Hepatocyte (in vitro differentiated cells): ENCODE data around the gene MUSK. TPM values are rescaled to one million over a fixed set of nuclear protein-coding genes. Genes with fewer than 3 reads are reported as not detected.
"Not testable (repeated sequence)": the region's sequence is repeated elsewhere in the genome, so short reads cannot be mapped to it uniquely, and the experiment has no call there.

Source experiments
- DNase-seq: peaks from one replicate; pipeline ENCODE4 v3.0.0-alpha.2; 2016; ENCODE audit warnings: low spot score
- H2AFZ ChIP-seq: fragments of 200-600 bp; sonication (generic); 2 replicates; pipeline ENCODE4 v1.6.0; 2016; ENCODE audit warnings: antibody characterized with exemption, mild to moderate bottlenecking
- H3K27ac ChIP-seq: fragments of 200-600 bp; sonication (generic); 2 replicates; pipeline ENCODE4 v1.5.1; 2016; ENCODE audit warnings: mild to moderate bottlenecking
- H3K27me3 ChIP-seq: fragments of 200-600 bp; sonication (generic); 2 replicates; pipeline ENCODE4 v1.6.1; 2016
- H3K36me3 ChIP-seq: fragments of 200-600 bp; sonication (generic); replicated peaks from 2 replicates; pipeline ENCODE4 v1.5.1; 2016; ENCODE audit warnings: low read depth; ENCODE audit not compliant: insufficient read depth
- H3K4me1 ChIP-seq: fragments of 200-600 bp; sonication (generic); 2 replicates; pipeline ENCODE4 v1.5.1; 2016; ENCODE audit warnings: mild to moderate bottlenecking, moderate library complexity; ENCODE audit not compliant: insufficient read depth
- H3K4me2 ChIP-seq: fragments of 200-600 bp; sonication (generic); 2 replicates; pipeline ENCODE4 v1.6.0; 2016
- H3K4me3 ChIP-seq: fragments of 200-600 bp; sonication (generic); 2 replicates; pipeline ENCODE4 v1.5.1; 2016; ENCODE audit warnings: mild to moderate bottlenecking
- H3K79me2 ChIP-seq: fragments of 200-600 bp; sonication (generic); 2 replicates; pipeline ENCODE4 v1.6.0; 2017; ENCODE audit warnings: mild to moderate bottlenecking
- H3K9me2 ChIP-seq: fragments of 200-600 bp; sonication (generic); replicated peaks from 2 replicates; pipeline ENCODE4 v1.6.0; 2017; ENCODE audit warnings: mild to moderate bottlenecking; ENCODE audit not compliant: insufficient read depth
- H3K9me3 ChIP-seq: fragments of 200-600 bp; sonication (generic); 2 replicates; pipeline ENCODE4 v1.5.1; 2016; ENCODE audit warnings: low read depth, mild to moderate bottlenecking
- H4K20me1 ChIP-seq: fragments of 200-600 bp; sonication (generic); 2 replicates; pipeline ENCODE4 v1.6.0; 2016; ENCODE audit warnings: mild to moderate bottlenecking; ENCODE audit not compliant: insufficient read depth, poor library complexity, severe bottlenecking
- EZH2 ChIP-seq: fragments of 200-600 bp; sonication (generic); IDR thresholded peaks from 2 replicates; pipeline ENCODE4 v1.6.1; 2016; ENCODE audit warnings: antibody characterized with exemption, mild to moderate bottlenecking, borderline replicate concordance
- EZH2phosphoT487 ChIP-seq: fragments of 200-600 bp; sonication (generic); IDR thresholded peaks from one replicate; pipeline ENCODE4 v1.6.1; 2018; ENCODE audit warnings: antibody characterized with exemption, mild to moderate bottlenecking, low read depth, moderate library complexity; ENCODE audit not compliant: unreplicated experiment, severe bottlenecking
- WGBS: methylation state at CpG from one replicate; pipeline ENCODE4 v1.1.6; 2016; ENCODE audit warnings: low lambda C conversion rate; ENCODE audit errors: missing lambda C conversion rate; 5-methylcytosine and 5-hydroxymethylcytosine counted together
- polyA plus RNA-seq: library from polyadenylated mRNA; unstranded; fragments of >200 nt; fragmentation: Nextera tagmentation; extraction: Ambion mirVana; gene quantifications from 2 replicates; pipeline ENCODE4 v1.2.1, GENCODE V29; 2016
- total RNA-seq: library from RNA; depleted of rRNA; stranded (reverse); fragments of >200 nt; gene quantifications from 2 replicates; pipeline ENCODE4 v1.2.3, GENCODE V29; 2014
- TF ChIP-seq, protein P1 (sequence below): fragments of 200-600 bp; sonication (generic); IDR thresholded peaks from 2 replicates; pipeline ENCODE4 v1.5.1; 2016; ENCODE audit warnings: antibody characterized with exemption, mild to moderate bottlenecking; ENCODE audit not compliant: poor library complexity

The MUSK gene
- total and polyA plus RNA-seq, 2 experiments from 2014 or later = 0.47 TPM; not detected in 1

DNA sequence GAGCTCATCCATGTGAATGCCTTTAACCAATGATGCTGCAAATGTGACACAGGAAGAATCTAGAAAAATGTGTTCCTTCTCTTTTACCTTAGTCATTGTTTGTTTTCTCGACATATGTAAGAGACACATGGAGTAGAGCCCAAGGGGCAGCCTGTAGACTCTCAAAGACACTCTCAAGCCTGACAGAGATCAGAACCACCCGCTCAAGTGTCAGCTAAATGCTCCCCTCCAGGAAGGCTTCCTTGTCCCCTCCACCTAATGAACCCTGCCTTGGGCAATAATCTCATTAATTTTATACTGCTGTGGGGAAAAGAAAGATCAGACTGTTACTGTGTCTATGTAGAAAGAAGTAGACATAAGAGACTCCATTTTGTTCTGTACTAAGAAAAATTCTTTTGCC is 157.4 kb downstream of the MUSK start:
- H3K4me3 ChIP-seq = no peak overlapping the region
- peak overlapping the region; percentile 76 for H3K27ac ChIP-seq
- TF ChIP-seq EZH2 = no peak
- no peak overlapping the region for H3K4me2 ChIP-seq
- 48% methylated on average over 2 of the region's 2 CpGs for WGBS
- no peaks in the 10 kb centered on the region for H3K79me2 ChIP-seq
- H3K4me1 ChIP-seq = peaks cover 5% of the 10 kb centered on the region
- no peaks in the 10 kb centered on the region for H3K9me3 ChIP-seq
- no peak for DNase-seq
- H3K36me3 ChIP-seq = no peaks in the 10 kb centered on the region
- no peaks in the 10 kb centered on the region for H3K9me2 ChIP-seq
- H2AFZ ChIP-seq = peak overlapping the region; percentile 25
- H3K27me3 ChIP-seq = no peaks in the 10 kb centered on the region
- H4K20me1 ChIP-seq = no peaks in the 10 kb centered on the region

DNA sequence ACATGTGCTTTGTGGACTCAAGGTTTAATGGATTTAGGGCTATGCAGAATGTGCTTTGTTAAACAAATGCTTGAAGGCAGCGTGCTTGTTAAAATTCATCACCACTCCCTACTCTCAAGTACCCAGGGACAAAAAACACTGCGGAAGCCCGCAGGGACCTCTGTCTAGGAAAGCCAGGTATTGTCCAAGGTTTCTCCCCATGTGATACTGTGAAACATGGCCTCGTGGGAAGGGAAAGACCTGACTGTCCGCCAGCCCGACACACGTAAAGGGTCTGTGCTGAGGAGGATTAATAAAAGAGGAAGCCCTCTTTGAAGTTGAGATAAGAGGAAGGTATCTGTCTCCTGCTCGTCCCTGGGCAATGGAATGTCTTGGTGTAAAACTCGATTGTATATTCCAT is 157.8 kb downstream of the MUSK start:
- H3K9me3 ChIP-seq, H3K4me1 ChIP-seq, H3K79me2 ChIP-seq, H4K20me1 ChIP-seq, H3K36me3 ChIP-seq, DNase-seq, H3K4me2 ChIP-seq, H3K9me2 ChIP-seq, H3K4me3 ChIP-seq, H2AFZ ChIP-seq, H3K27me3 ChIP-seq: not testable (repeated sequence)
- peak overlapping the region; percentile 76 for H3K27ac ChIP-seq
- 22% methylated on average over 9 of the region's 9 CpGs for WGBS

DNA sequence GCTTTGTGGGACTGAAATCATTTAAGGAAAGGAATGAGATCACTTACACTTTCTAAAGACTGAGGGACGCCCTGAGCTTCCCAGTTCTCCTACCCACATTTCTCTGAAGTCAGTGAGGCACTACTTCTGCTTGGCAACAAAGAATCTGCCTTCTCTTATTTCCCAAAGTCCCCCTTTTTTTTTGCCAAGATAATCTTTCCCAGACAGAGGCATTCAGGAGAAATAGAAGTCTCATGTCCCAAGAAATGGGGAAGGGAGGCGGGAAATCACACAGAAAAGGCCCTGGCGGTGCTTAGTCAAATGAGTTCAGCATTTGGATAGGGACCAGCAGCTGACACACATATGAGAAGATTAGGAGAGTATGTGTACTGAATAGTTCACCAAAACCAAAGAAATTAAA is 159.7 kb downstream of the MUSK start:
- H2AFZ ChIP-seq = no peak overlapping the region
- H3K36me3 ChIP-seq = no peaks in the 10 kb centered on the region
- H3K4me1 ChIP-seq = peaks cover 5% of the 10 kb centered on the region
- no peak overlapping the region for H3K27ac ChIP-seq
- no peaks in the 10 kb centered on the region for H4K20me1 ChIP-seq
- no peaks in the 10 kb centered on the region for H3K9me2 ChIP-seq
- H3K9me3 ChIP-seq = no peaks in the 10 kb centered on the region
- no peaks in the 10 kb centered on the region for H3K27me3 ChIP-seq
- no peak overlapping the region for H3K4me3 ChIP-seq
- no peaks in the 10 kb centered on the region for H3K79me2 ChIP-seq
- peak; percentile 17 for DNase-seq
- no peak overlapping the region for H3K4me2 ChIP-seq
- WGBS = 80% methylated on average over 3 of the region's 3 CpGs
- TF ChIP-seq, protein P1, sequence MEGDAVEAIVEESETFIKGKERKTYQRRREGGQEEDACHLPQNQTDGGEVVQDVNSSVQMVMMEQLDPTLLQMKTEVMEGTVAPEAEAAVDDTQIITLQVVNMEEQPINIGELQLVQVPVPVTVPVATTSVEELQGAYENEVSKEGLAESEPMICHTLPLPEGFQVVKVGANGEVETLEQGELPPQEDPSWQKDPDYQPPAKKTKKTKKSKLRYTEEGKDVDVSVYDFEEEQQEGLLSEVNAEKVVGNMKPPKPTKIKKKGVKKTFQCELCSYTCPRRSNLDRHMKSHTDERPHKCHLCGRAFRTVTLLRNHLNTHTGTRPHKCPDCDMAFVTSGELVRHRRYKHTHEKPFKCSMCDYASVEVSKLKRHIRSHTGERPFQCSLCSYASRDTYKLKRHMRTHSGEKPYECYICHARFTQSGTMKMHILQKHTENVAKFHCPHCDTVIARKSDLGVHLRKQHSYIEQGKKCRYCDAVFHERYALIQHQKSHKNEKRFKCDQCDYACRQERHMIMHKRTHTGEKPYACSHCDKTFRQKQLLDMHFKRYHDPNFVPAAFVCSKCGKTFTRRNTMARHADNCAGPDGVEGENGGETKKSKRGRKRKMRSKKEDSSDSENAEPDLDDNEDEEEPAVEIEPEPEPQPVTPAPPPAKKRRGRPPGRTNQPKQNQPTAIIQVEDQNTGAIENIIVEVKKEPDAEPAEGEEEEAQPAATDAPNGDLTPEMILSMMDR = no peak
- TF ChIP-seq EZH2 (no peak), EZH2phosphoT487 (no peak)

DNA sequence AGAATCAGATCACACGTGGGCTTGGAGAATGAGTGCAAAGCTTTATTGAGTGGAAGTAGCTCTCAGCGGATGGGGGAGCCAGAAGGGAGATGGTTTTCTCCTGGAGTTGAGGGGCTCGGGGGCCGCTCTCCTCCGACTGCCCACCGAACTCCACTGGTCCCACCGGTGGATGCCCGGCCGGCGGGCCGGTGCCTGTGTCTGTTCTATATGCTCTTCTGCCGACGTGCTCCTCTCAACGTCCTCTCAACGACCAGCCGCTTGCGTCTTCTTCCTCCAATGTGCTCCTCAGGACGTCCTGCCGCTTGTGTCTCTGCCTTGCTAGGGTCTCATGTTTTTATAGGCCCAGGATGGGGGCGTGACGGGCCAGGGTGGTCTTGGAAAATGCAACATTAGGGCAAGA is 161.9 kb downstream of the MUSK start:
- peaks cover 5% of the 10 kb centered on the region for H3K4me1 ChIP-seq
- no peaks in the 10 kb centered on the region for H3K9me3 ChIP-seq
- H3K4me2 ChIP-seq = no peak overlapping the region
- no peaks in the 10 kb centered on the region for H3K9me2 ChIP-seq
- H2AFZ ChIP-seq = no peak overlapping the region
- H3K27me3 ChIP-seq = no peaks in the 10 kb centered on the region
- no peak overlapping the region for H3K4me3 ChIP-seq
- TF ChIP-seq EZH2phosphoT487 = no peak
- no peak for TF ChIP-seq EZH2
- TF ChIP-seq, protein P1 = no peak
- 95% methylated on average over 21 of the region's 21 CpGs for WGBS
- H3K27ac ChIP-seq = no peak overlapping the region
- H3K79me2 ChIP-seq = no peaks in the 10 kb centered on the region
- no peaks in the 10 kb centered on the region for H3K36me3 ChIP-seq
- DNase-seq = no peak
- H4K20me1 ChIP-seq = no peaks in the 10 kb centered on the region

DNA sequence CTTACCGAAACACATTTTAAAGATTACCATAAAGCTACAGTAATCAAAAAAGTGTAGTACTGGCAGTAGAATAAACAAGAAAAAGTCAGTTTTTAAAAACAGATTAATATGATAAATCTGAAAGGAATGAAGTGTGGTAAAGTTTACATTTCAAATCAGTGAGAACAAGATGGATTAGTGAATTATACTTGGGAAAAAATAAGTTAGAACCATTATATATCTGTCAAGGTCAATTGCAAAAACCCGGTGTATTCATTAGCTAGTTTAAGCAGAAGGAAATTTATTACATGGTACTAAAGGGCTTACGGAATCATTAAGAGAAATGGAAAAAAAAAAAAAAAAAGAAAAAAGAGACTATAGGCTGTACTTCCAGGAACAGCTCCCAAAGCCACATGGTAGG is 164.3 kb downstream of the MUSK start:
- TF ChIP-seq EZH2phosphoT487 (no peak), EZH2 (no peak)
- TF ChIP-seq, protein P1 = no peak
- WGBS = 82% methylated on average over 3 of the region's 3 CpGs
- no peaks in the 10 kb centered on the region for H3K4me1 ChIP-seq

More for the DNA sequence above, 164.3 kb downstream of the MUSK start:
- Histone ChIP-seq H3K79me2 (no peaks in the 10 kb centered on the region), H3K27ac (no peak overlapping the region), H4K20me1 (no peaks in the 10 kb centered on the region), H3K36me3 (no peaks in the 10 kb centered on the region), H3K4me3 (no peak overlapping the region), H3K27me3 (no peaks in the 10 kb centered on the region), H3K9me3 (no peaks in the 10 kb centered on the region), H2AFZ (no peak overlapping the region), H3K9me2 (no peaks in the 10 kb centered on the region), H3K4me2 (no peak overlapping the region)
- no peak for DNase-seq
